AG08396 (cell line): Measurements from ENCODE around the gene FDX1.
A peak's percentile ranks its signal among the peaks of the same experiment; 100 is the strongest.
"Not testable (repeated sequence)": the region's sequence is repeated elsewhere in the genome, so short reads cannot be mapped to it uniquely, and the experiment has no call there.

ENCODE experiments used
- DNase-seq: peaks from one replicate; pipeline ENCODE4 v3.0.0; 2012; ENCODE audit warnings: low spot score, mixed read lengths

Gene FDX1, protein sequence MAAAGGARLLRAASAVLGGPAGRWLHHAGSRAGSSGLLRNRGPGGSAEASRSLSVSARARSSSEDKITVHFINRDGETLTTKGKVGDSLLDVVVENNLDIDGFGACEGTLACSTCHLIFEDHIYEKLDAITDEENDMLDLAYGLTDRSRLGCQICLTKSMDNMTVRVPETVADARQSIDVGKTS

GRCh38 chr11:110429731-110430266 lies at the start of gene FDX1:
Gene FDX1 (plus strand): TSS chr11:110429948. CDS start chr11:110430121, 173 bp downstream.
- DNase-seq = peak; percentile 85

DNA sequence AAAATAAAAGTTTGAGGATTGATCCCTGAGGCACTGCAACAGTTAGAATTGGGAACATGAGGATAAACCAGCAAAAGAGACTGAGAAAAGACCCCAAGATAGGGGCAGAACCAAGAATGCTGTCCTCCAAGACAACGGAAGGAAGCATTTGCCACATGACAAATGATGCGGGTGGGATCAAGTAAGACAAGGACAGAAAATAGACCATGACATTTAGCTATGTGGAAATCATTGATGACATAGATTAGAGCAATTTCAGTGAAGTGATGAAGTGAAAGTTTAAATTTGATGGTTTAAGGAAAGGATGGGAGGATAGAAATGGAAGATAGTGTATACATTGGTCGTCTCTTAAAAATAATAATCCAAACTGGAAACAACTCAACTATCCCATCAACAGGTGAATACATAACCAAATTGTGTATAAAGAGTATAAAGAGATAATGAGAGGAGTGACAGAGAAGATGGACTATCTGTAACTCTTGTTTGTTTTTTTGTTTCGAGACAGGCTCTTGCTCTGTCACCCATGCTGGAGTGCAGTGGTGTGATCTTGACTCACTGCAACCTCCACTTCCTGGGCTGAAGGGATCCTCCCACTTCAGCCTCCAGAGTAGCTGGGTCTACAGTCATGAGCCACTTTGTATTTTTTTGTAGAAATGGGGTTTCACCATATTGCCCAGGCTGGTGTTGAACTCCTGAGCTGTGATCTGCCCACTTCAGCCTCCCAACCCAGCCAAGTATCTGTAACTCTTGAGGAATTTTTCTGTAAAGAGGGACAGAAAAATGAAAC lies 48.7 kb upstream of the FDX1 start:
- DNase-seq = no peak

- DNase-seq = not testable (repeated sequence)
Measured at GRCh38 chr11:110388231-110388630, 41.5 kb upstream of the FDX1 start.

GRCh38 chr11:110389965-110390364 lies 39.8 kb upstream of the FDX1 start:
- DNase-seq = no peak

- DNase-seq = no peak
Measured at GRCh38 chr11:110392056-110392455, 37.7 kb upstream of the FDX1 start.

GRCh38 chr11:110397668-110398286 lies 32.0 kb upstream of the FDX1 start:
- not testable (repeated sequence) for DNase-seq

DNA sequence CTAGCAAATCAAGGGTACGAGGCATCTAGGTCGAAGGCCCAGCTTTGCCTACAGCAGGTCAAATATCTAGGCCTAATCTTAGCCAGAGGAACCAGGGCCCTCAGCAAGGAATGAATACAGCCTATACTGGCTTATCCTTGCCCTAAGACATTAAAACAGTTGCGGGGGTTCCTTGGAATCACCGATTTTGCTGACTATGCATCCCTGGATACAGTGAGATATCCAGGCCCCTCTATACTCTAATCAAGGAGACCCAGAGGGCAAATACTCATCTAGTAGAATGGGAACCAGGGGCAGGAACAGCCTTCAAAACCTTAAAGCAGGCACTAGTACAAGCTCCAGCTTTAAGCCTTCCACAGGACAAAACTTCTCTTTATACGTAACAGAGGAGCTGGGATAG lies 26.2 kb upstream of the FDX1 start:
- not testable (repeated sequence) for DNase-seq

- not testable (repeated sequence) for DNase-seq
Measured at GRCh38 chr11:110405636-110406035, 24.1 kb upstream of the FDX1 start.

DNA sequence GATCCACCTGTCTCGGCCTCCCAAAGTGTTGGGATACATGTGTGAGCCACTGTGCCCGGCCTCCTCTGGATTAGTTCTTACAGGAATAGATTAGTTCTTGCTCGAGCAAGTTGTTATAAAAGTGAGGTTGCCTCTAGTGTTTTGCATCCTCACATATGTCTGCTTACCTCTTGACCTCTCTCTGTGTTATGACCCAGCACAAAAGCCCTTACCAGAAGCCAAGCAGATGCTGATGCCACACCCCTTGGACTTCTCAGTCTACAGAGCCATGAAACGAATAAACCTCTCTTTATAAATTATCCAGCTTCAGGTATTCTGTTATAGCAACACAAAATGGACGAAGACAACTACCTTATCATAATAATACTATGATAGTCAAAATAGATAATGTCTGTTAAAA lies 22.4 kb upstream of the FDX1 start:
- no peak for DNase-seq

DNA sequence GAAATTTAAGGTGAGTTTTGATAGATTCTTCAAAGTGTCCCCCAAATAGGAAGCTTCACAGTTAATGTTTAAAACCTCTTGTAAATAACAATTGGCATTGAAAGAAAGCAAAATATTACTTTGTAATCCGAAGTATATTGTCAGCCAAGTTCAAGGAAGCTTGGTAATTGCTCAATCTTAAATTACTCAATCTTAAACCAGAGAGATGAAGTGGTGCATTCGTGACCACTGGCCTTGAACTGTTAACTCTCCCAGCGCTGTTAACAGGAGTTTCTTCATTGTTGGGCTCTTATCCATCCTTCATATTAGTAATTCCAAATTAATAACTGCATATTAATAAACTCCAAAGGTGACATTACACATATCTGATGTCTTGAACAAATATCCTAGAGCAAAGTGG lies 20.6 kb upstream of the FDX1 start:
- DNase-seq = no peak

GRCh38 chr11:110410651-110411050 lies 19.1 kb upstream of the FDX1 start:
- no peak for DNase-seq

DNA sequence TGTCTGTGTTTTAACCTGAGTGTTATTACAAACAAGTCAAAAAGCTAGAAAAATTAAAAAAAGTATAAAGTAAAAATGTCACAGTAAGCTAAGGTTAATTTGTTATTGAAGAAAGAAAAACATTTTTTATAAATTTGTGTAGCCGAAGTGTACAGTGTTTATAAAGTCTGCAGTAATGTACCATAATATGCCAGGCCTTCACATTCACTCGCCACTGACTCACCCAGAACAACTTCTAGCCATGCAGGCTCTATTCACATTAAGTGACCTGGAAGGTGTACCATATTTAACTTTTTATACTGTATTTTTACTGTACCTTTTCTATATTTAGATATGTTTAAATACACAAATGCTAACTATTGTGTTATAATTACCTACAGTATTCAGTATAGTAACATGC lies 14.7 kb upstream of the FDX1 start:
- DNase-seq = no peak

DNA sequence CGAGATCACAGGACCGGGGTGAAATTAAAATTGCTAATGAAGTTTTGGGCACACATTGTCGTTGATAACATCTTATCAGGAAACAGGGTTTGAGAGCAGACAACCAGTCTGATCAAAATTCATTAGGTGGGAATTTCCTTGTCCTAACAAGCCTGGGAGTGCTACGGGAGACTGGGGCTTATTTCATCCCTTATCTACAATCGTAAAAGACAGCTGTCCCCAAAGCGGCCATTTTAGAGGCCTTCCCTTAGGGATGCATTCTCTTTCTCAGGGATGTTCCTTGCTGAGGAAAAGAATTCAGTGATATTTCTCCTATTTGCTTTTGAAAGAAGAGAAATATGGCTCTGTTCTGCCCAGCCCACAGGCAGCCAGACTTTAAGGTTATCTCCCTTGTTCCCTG lies 8.1 kb upstream of the FDX1 start:
- DNase-seq = not testable (repeated sequence)

DNA sequence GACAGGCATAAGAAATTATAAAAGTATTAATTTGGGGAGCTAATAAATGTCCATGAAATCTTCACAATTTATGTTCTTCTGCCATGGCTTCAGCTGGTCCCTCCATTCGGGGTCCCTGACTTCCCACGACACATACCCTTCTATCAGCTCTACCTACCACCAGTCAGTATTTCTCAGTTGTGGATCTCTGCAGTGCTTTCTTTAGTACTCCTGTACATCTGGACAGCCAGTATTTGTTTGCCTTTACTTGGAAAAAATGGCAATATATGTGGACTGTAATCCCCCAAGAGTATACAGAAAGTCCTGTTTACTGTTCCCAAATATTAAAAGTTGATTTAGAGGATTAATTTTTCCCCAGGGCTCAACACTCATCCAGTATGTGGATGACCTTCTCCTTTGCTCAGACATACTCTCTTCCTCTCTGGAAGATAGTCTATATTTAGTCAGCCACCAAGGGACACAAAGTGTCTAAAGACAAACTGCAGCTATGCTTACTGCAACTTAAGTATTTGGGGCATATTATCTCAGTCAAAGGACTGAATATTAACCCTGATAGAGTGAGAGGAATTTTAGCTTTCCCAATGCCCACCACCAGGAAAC lies 7.3 kb upstream of the FDX1 start:
- no peak for DNase-seq

DNA sequence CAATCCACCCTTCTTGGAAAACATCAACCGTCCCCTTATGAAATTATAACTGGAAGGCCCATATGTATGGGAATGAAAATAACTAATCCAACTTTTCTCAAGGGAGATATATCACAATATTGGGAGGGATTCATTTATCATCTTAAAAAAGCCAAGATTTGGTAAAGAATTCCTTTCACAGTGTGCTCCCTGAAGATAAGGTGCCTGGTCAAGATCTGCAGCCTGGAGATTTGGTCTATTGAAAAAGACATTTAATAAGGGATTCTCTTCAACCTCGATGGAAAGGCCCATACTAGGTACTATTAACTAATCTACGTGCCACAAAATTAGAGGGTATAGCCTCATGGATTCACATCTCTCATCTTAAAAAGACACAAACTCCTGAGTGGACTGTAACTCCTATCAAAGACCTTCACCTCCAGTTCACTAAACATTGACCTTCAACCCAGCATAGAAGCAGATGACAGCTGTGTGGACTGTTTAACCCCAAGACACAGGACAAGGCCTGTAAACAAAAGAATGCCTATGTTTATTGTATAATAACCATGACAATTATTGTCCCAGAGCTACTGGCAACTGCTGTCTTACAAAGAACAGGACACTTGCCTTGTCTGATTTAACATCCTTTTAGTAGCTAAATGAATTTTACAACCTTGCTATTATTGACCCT lies 4.8 kb upstream of the FDX1 start:
- DNase-seq = no peak

- DNase-seq = peak; percentile 42
Measured at GRCh38 chr11:110425751-110426545, 3.8 kb upstream of the FDX1 start.

- no peak for DNase-seq
Measured at GRCh38 chr11:110428040-110428439, 1.7 kb upstream of the FDX1 start.

DNA sequence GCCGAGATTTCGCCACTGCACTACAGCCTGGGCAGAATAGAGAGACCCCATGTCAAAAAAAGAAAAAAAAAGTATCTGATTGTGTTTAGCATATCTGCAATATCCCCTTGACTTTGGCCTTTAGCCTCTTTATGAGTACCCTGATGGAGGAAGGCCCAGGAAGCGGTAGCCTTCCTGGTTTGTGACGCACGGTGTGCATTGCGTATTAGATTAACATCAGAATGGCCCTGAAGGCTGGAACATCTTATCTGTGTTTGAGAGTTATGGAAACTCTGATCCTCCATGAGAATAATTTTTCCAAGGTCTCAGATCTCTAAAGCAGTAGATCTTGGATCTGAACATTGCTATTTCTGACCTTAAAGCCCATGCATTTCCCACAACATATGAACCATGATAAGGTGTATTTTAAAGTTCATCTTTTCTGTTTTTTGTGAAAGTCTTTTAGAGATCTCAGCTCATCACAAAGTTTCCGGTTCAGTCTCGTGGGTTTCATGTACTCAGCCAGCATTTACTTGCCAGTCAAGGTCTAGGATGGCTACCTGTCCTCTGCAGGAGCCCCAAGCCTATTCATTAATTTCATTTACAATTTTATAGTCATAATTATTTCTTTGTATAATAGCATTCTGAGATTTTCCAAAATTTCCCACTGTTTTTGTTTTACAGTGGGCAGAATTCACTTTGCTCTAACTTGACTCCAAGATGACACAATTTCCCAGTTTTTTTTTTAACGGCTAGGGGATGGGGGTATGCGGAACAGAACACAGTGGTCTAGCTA lies 605 bp upstream of the FDX1 start:
- no peak for DNase-seq

GRCh38 chr11:110430267-110431050 lies 711 bp downstream of the FDX1 start:
- DNase-seq = peak; percentile 58
